Vagina (tissue), 2 donors: ENCODE data around the gene XCL2.

ENCODE experiments used
- CTCF ChIP-seq, 3 experiments: fragments of 450-650 bp in 2 of 3; fragments of 200-600 bp in 1 of 3; sonication (generic) in 1 of 3; IDR thresholded peaks; one replicate each; pipeline ENCODE4 v1.5.1; 2017 to 2019; ENCODE audit warnings: antibody characterized with exemption in 3 of 3, mild to moderate bottlenecking in 2 of 3, moderate library complexity in 2 of 3
- POLR2A ChIP-seq, 2 donors: fragments of 450-650 bp; IDR thresholded peaks; one replicate each; pipeline ENCODE4 v1.6.1; 2017; ENCODE audit warnings: antibody characterized with exemption in 2 of 2, mild to moderate bottlenecking in 2 of 2, moderate library complexity in 2 of 2

GRCh38 chr1:168550971-168551370 is 7.2 kb upstream of the XCL2 start:
- TF ChIP-seq CTCF (IDR thresholded peaks at IDR 0.05), result no peak
- no peak for TF ChIP-seq POLR2A (IDR thresholded peaks at IDR 0.05)
